GM19193 (cell line): ENCODE results near the gene SUSD1.

Source experiments
- POLR2A ChIP-seq: IDR thresholded peaks from 4 replicates; pipeline ENCODE4 v1.6.1; 2011; ENCODE audit not compliant: insufficient read depth, insufficient read length; ENCODE audit errors: extremely low read depth

SUSD1 gene

DNA sequence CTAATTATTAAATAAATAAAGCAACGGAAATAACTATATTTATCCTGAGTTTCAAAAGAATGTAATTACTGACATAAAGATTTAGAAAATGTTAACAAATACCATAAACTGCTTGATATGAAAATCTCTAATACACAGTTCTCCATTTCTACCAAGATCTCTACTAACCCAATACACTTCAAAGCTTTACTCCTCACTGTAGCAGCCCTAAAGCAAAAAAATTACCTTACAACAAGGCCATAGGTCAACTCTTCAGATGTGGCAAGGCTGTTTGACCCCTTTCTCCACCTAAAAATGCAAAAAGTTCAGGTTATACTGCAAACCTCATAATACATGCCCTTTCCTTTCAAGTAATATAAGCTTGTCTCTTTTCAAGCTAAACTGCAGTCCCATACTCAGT lies 181.8 kb downstream of the SUSD1 start:
- TF ChIP-seq POLR2A, result no peak

DNA sequence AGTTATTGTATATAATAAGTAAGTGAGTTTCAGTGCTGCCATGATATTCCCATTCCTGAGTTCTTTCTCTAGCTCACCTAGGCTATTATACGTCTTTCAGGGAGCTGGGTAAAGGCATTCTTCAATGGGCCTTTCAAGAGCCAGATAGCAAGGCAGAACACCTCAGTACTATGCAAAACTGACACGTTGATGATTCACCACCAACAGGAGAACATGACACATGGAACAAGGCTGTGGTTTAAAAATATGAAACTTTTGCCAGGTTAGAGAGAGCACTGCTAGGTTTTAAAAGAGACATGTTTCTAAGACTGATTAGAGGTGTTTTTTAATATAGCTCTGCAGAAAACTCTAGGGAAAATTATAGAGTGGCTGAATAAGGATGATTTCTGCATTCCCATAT lies 182.6 kb downstream of the SUSD1 start:
- TF ChIP-seq POLR2A, result no peak

DNA sequence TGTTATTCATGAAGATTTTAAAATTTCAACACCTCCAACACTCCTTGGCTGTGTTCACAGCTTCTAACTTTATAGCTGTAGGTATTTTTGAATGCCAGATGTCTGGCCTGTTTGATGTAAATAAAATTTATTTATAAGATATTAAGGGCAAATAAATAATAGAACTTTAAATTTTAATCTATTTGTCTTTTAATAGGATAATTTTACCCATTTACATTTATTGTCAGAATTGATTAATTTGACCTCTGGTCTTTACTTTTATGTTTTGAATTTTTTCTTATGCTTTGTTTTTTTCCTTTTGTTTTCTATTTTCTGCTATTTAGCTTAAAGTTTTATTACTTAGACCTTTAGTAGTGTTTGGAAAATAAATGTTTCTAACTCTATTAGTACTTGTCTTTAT lies 183.9 kb downstream of the SUSD1 start:
- TF ChIP-seq POLR2A, result no peak
